ENCODE data around the gene BACE1-AS. TPM values are rescaled to one million over a fixed set of nuclear protein-coding genes. Genes with fewer than 3 reads are reported as not detected.

Gene BACE1-AS
- total and polyA plus RNA-seq, 12 donors = 4.0 to 35.1 (median 7.5) TPM

- no peak overlapping the region for H3K27ac ChIP-seq
- H3K4me3 ChIP-seq = no peak overlapping the region
- DNase-seq = no peak
- no peaks in the 10 kb centered on the region for H3K4me1 ChIP-seq (replicated peaks in 1 of 2)
- no peaks in the 10 kb centered on the region for H3K9me3 ChIP-seq (replicated peaks in 1 of 3)
- intact Hi-C loops (cut with DNase I) = no loop called here
- TF ChIP-seq CTCF (IDR thresholded peaks at IDR 0.05) (no peak), POLR2A (IDR thresholded peaks at IDR 0.05) (no peak)
- H3K27me3 ChIP-seq = no peaks in the 10 kb centered on the region
- H3K36me3 ChIP-seq (replicated peaks in 1 of 2) = peaks cover 0 to 25% of the 10 kb centered on the region in 2 donors
- WGBS, 4 donors = 93 to 97% (median 94%) methylated on average over 2 of the region's 2 CpGs
Measured at GRCh38 chr11:117278347-117278746, 12.8 kb upstream of the BACE1-AS start.

- Histone ChIP-seq H3K9me3 (replicated peaks in 1 of 3) (no peaks in the 10 kb centered on the region), H3K4me1 (replicated peaks in 1 of 2) (no peaks in the 10 kb centered on the region), H3K4me3 (no peak overlapping the region), H3K27me3 (no peaks in the 10 kb centered on the region), H3K36me3 (replicated peaks in 1 of 2) (peaks cover 0 to 38% of the 10 kb centered on the region in 2 donors), H3K27ac (no peak overlapping the region)
- intact Hi-C loops (cut with DNase I) = no loop called here
- TF ChIP-seq POLR2A (IDR thresholded peaks at IDR 0.05) (no peak), CTCF (IDR thresholded peaks at IDR 0.05) (no peak)
- no peak for DNase-seq
- WGBS, 4 donors = 88 to 95% (median 90%) methylated on average over 4 of the region's 4 CpGs
Measured at GRCh38 chr11:117279711-117280376, 11.3 kb upstream of the BACE1-AS start.

- Histone ChIP-seq H3K9me3 (replicated peaks in 1 of 3) (no peaks in the 10 kb centered on the region), H3K27ac (peak overlapping the region in 3 of 5 donors; percentile 28 to 66 (median 31)), H3K36me3 (replicated peaks in 1 of 2) (peaks cover 0 to 46% of the 10 kb centered on the region in 2 donors), H3K27me3 (no peaks in the 10 kb centered on the region), H3K4me1 (replicated peaks in 1 of 2) (no peaks in the 10 kb centered on the region), H3K4me3 (no peak overlapping the region)
- peak in 2 of 7 donors; percentile 18 to 37 for DNase-seq
- intact Hi-C loops (cut with DNase I) = no loop called here
- WGBS, 4 donors = 49 to 69% (median 64%) methylated on average over 6 of the region's 6 CpGs
- TF ChIP-seq CTCF (IDR thresholded peaks at IDR 0.05) (no peak), POLR2A (IDR thresholded peaks at IDR 0.05) (no peak)
Measured at GRCh38 chr11:117281159-117281558, 10.0 kb upstream of the BACE1-AS start.

GRCh38 chr11:117281869-117282268, 9.3 kb upstream of the BACE1-AS start:
- Histone ChIP-seq H3K36me3 (replicated peaks in 1 of 2) (peaks cover 0 to 46% of the 10 kb centered on the region in 2 donors), H3K4me1 (replicated peaks in 1 of 2) (no peaks in the 10 kb centered on the region), H3K9me3 (replicated peaks in 1 of 3) (no peaks in the 10 kb centered on the region), H3K27me3 (no peaks in the 10 kb centered on the region), H3K4me3 (no peak overlapping the region), H3K27ac (peak overlapping the region in 1 of 5 donors; percentile 66)
- intact Hi-C loops (cut with DNase I) = no loop called here
- TF ChIP-seq POLR2A (IDR thresholded peaks at IDR 0.05) (no peak), CTCF (IDR thresholded peaks at IDR 0.05) (no peak)
- DNase-seq = no peak
- WGBS, 4 donors = 94 to 98% (median 96%) methylated on average over 6 to 7 of the region's 7 CpGs

Data from adrenal gland (tissue), 12 donors.